HG03175 (cell line): ENCODE measurements around the gene KCNMA1.

Source experiments
- ATAC-seq: cut with Tn5 transposase; IDR thresholded peaks from one replicate; pipeline ENCODE4 v1.9.1; 2021; ENCODE audit warnings: mild to moderate bottlenecking, moderate library complexity; ENCODE audit not compliant: unreplicated experiment

KCNMA1 gene

GRCh38 chr10:77635402-77636227, 2.0 kb downstream of the KCNMA1 start:
- ATAC-seq, result no peak

- ATAC-seq, result no peak
Observed at GRCh38 chr10:77634939-77635338, 2.7 kb downstream of the KCNMA1 start.

- ATAC-seq, result no peak
Observed at GRCh38 chr10:77633376-77633775, 4.2 kb downstream of the KCNMA1 start.

GRCh38 chr10:77631241-77631640, 6.4 kb downstream of the KCNMA1 start:
- no peak for ATAC-seq

- ATAC-seq, result no peak
Observed at GRCh38 chr10:77630507-77630848, 7.1 kb downstream of the KCNMA1 start.

- ATAC-seq, result no peak
Observed at GRCh38 chr10:77629775-77630506, 7.7 kb downstream of the KCNMA1 start.

GRCh38 chr10:77628906-77629730, 8.5 kb downstream of the KCNMA1 start:
- ATAC-seq, result no peak

- no peak for ATAC-seq
Observed at GRCh38 chr10:77626266-77626935, 11.2 kb downstream of the KCNMA1 start.

- no peak for ATAC-seq
Observed at GRCh38 chr10:77625379-77625778, 12.2 kb downstream of the KCNMA1 start.

- peak; percentile 75 for ATAC-seq
Observed at GRCh38 chr10:77622889-77623291, 14.7 kb downstream of the KCNMA1 start.

- no peak for ATAC-seq
Observed at GRCh38 chr10:77620731-77621130, 16.9 kb downstream of the KCNMA1 start.

GRCh38 chr10:77619964-77620703, 17.5 kb downstream of the KCNMA1 start:
- no peak for ATAC-seq

GRCh38 chr10:77618117-77618516, 19.5 kb downstream of the KCNMA1 start:
- ATAC-seq, result no peak

GRCh38 chr10:77616766-77617165, 20.8 kb downstream of the KCNMA1 start:
- ATAC-seq, result no peak

- no peak for ATAC-seq
Observed at GRCh38 chr10:77614778-77615625, 22.6 kb downstream of the KCNMA1 start.

- ATAC-seq, result no peak
Observed at GRCh38 chr10:77613476-77614130, 24.0 kb downstream of the KCNMA1 start.

GRCh38 chr10:77611670-77612069, 25.9 kb downstream of the KCNMA1 start:
- no peak for ATAC-seq

- no peak for ATAC-seq
Observed at GRCh38 chr10:77611221-77611620, 26.4 kb downstream of the KCNMA1 start.

- no peak for ATAC-seq
Observed at GRCh38 chr10:77609781-77610272, 27.8 kb downstream of the KCNMA1 start.
